ENCODE data around the gene C16orf89.
"Not testable (repeated sequence)": the region's sequence is repeated elsewhere in the genome, so short reads cannot be mapped to it uniquely, and the experiment has no call there.

C16orf89 gene

DNA sequence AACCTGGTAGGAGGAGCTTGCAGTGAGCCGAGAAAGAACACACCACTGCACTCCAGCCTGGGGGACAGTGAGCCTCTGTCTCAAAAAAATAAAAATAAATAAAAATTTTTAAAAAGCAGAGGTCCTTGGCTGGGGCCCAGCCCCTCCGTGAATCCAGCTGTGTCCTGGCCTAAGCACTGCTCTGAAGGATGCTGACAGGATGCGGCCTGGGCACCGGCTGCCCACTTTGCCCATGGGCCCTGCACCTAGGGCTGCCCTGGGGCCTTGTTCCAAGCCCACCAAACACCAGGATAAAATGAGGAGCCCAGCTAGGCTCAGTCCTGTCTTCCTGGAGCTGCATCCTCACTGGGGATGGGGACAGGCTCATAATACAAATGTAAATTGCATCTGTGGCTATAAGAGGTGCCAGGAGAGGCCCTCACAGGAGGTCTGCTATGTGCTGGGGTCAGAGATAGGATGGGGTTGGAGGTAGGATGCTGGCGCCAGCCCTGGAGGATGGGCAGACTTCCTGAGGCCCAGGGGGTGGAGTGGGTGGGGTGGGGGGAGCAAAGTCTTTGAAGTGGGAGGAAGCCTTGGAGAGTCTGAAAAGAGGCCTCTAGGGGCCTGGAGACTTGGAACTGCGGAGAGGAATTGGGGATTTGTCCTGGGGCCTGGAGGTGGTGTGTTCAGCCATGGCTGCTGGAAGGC lies 6.2 kb downstream of the C16orf89 start:
- no peak for DNase-seq

DNA sequence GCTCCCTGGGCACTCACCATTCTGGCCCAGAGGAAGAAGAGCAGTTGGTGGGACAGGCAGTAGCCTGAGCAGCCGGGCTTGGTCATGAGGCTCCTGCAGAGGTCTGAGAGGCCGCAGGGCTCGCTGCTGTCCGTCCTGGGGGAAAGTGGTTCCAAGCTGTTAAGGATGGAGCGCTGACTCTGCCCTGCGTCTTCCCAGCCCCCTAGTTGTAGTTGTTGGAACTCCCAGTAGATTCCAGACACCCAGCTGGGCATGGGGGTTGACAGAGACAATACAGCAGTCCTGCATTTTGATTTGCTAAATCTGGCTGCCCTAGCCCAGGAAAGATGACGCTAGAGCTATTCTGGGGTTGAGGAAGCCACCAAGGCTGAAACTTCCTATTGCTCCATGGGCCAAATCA lies 7.3 kb downstream of the C16orf89 start:
- DNase-seq, result no peak

DNA sequence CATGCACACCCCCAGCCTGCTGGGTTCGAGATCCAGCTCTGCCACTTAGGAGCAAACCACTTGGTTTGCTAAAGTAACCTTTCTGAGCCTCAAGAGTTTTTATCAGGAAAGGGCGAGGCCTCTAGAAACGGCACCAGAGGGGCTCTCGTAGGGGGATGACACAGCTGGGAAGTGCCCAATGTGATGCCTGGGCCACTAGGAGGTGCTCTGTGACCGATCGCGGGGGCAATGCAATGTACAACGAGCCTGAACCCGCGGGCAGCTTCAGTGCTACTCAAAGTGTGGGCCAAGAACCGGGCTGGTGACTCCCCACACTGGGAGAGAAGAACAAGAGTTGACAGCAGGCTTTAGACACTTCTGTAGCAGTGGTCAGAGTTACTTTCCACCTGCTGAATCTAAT lies 9.4 kb downstream of the C16orf89 start:
- DNase-seq, result peak; percentile 29

DNA sequence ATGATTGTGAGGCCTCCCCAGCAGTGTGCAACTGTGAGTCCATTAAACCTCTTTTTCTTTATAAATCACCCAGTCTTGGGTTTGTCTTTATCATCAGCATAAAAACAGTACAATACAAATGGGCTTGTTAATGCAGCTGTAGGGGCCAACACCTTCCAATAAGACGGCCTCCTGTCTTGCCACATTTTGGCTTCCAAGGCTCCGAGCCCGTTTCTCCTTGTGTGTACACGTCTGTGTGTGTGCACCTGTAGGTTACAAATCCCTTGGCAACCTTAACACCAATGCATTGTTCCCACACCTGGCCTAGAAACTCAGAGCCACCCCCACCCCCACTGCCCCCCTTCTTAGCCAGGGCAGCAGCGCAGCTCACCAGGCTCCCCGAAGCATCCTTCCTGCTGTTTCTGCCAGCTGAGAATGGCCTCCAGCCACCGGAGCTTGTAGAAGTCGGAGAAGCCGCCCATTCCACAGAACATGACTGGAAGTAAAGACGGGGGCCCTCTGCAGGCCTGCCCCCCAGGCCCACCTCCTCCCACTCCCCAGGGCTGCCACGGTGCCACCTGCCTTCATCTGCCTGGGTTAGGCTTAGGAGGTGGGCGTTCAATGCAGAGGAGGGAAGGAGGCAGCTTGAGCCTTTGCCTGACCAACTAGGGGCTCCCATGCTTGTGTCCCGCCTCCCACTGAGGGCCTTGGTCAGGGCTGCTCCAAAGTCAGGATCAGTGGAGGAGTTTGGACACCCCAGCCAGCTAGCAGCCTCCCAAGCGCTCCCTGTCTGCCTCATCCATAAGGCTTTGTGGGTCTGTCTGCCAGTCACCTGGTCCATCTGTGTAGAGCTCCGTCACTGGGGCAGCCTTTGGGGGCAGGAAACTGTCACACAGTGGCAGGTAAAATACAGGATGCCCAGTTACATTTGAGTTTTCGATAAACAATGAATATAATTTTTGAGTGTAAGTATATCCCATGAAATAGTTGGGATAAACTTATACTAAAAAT lies 10.6 kb downstream of the C16orf89 start:
- DNase-seq, result no peak

DNA sequence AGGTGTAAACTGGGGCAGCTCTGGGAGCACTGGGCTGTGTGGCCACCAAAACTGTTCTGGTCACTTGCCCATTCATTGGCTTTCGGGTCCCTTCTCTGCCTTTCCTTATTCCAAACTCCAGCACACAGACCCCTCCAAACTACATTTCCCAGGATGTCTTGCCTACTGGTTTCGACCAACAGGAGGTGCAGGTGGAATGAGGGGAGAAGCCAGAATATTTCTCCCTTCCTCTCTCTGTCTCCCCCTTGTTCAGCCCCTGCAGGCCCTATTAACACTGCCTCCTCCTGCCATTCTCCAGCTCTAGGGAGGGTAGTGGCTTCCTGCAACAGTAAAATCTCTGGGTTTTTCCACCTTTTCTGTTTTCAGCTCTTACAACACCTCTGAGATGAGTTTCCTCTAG lies 18.8 kb downstream of the C16orf89 start:
- DNase-seq, result no peak

DNA sequence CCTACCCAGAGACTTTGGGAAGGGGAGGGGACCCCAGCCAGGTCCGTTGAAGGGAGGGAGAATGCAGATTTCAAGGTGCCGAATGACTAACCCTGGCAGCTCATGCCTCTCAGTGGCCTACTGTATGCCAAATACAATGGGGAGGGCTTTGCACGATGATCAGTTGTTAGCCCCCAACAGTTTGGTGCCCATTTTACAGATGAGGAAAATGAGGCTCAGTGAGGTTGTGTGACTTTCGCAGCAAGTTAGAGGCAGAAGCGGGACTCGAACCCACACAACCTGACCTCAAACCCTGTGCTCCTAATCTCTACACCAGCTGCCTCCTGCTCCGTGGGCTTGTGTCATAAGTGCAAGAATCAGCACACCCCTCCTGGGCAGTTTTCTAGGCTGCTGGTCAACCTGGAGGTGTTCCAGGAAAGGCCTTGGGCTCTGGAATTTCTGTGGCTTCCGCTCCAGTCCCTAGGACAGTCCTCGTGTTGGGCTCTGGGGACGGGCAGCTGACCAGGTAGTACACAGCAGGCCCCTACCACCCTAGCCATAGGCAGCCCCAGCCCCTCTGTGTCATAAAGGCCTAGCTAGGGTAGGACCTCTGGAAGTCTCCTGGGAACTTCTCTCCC lies 20.1 kb downstream of the C16orf89 start:
- DNase-seq, result no peak

DNA sequence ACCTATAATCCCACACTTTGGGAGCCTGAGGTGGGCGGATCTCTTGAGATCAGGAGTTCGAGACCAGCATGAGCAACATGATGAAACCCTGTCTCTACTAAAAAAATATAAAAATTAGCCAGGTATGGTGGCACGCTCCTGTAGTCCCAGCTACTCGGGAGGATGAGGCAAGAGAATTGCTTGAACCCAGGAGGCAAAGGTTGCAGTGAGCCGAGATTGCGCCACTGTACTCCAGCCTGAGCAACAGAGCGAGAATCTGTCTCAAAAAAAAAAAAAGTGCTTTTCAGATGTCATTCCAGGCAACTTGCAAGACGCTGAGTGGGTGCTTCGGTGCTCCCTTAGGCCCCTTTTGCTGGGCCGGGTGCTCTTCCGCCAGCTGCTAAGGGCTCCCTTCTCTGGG lies 21.2 kb downstream of the C16orf89 start:
- DNase-seq, result not testable (repeated sequence)

DNA sequence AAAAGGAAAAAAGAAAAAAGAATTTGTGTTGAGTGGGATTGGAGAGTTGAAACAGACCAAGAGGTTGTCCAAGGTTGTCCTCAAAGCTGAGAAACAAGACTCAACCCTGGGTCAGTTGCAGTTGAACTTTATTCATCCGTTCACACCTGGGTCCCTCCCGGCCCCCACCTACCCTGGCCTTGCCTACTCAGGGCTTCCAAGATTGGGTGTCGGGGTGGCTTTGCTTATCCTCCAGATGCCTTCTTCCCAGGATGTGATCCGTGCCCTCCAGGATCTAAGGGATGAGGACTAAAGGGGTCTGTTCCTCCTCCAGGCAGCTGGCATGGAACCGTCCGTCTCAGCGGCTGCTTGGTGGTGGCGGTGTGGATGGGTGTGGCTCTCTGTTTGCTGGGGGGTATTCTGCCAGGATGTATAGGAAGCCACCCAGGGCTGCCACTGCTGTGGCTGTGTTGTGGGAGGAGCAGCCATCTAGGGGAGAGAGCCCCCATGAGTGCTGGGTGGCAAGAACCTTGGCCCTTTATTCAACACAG lies 21.7 kb downstream of the C16orf89 start:
- DNase-seq, result no peak

DNA sequence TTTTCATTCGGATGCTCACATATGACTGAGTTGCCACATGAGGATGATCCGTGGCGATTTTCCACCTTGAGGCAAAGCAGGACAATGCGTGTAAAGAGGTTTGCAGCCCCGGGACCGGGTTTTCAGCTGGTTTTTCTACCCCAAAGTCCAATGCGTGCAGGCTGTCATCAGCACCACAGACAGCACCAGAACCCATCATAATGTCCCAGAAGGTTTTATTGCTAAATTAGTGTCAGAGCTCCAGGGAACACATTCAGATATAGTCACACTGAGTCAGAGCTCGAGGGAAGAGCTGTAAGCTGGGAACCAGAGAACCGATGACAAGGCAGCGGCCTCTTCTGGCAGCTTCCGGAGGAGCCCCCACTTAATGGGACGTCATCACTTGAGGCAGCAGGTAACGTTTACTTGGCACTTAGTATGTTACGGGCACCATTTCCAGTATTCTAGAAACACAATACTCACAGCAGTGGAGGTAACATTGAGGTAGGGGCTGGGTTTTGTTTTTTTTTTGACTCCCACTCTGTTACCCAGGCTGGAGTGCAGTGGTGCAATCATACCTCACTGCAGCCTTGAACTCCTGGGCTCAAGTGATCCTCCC lies 23.1 kb downstream of the C16orf89 start:
- no peak for DNase-seq

DNA sequence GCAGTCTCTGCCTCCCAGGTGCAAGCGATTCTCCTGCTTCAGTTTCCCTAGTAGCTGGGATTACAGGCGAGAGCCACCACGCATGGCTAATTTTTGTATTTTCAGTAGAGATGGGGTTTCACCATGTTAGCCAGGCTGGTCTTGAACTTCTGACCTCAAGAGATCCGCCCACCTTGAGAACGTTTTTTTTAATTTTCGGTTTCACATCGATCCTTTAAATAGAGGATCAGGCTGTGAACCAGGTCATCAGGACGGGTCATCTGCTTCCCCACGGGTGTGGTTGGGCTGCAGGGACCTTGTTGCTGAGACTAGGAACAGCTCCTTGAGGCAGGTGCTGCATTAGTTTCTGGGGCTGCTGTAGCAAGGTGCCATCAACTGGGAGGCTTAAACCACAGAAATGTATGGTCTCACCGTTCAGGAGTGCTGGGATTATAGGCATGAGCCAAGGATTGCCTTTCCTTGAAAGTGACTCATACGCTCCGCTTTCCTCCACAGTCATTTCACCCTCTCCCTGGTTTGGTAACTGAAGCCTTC lies 24.1 kb downstream of the C16orf89 start:
- DNase-seq, result no peak

DNA sequence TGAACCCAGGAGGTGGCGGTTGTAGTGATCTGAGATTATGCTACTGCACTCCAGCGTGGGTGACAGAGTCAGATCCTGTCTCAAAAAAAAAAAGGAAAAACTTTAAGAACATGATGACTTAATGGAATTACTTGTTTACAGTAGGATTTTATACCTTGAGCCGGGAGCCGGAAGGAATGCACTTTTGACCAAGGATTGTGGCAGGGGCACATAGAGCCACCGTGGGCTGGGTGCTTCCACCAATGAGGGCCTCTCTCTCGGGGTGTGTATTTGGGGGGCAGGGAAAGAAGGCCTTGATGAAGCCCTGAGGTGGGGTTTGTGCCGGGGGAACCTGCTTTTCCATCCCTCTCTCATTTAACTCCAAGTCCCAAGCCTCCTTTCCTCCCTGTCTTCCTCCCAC lies 25.3 kb downstream of the C16orf89 start:
- no peak for DNase-seq

DNA sequence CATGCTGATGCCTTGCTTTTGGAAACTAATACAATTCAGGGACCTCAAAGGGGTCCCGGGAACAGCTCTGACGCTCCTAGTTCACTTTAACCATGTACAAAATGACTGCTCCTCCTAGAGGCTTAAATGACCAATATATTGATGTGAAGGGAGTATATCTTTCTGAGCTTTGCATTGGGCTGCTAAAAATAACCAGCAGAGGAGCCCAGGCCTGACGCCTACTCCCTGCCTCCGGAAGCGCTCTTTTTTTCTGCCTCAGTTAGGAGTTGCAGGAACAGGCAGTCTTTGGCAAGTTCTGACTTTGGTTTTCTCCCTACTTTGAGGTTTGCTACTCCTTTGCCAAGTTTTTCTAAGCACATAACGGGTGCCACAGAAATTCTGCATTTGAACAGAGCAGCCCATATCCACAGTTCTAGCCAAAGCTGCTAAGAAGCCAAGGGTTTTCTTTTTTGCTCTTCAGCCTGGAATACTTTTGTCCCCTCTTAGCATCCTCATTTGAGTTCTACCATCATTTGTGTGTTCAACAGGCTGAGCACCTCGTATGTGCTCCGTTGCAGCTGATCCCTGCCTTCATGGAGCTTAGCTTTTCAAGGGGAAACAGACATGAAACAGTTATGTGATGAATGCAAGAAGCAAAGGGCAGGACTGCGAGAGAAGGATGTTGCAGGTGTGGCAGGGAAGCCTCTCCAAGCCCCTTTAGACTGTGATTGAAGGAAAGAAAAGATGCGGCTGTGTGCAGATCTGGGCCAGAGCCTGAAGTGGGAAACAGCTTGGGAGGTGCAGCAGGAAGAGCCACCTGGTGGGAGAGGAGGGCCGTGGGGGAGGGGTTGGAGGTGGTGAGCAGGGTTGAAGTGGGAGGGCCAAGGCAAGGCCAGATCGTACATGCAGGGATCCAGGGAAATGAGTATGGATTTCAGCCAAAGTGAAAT lies 29.3 kb downstream of the C16orf89 start:
- DNase-seq, result no peak

DNA sequence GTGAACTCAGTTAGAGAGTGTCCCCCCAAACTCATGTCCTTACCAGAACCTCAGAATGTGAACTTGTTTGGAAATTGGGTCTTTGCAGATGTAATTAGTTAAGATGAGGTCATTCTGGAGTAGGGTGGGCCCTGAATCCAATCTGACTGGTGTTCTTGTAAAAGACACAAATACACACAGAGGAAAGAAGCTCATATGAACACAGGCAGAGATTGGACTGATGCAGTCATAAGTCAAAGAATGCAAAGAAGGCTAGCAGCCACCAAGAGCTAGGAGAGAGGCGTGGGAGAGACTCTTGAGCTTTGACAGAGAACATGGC lies 29.9 kb downstream of the C16orf89 start:
- no peak for DNase-seq

DNA sequence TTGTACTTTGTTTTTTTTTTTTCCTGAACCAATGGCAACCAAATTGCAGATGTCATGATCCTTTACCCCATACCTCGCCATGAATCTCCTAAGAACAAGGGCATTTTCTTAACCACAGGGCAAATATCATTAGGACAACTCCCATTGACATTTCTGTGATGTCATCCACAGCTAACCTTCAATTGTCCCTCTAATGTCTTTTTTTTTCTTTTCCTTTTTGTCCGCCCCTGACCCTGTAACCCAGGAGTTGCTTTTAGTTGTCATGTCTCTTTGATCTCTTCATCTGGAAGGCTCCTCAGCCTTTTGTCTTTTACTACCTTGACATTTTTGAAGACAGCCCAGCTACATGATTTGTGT lies 31.6 kb downstream of the C16orf89 start:
- no peak for DNase-seq

DNA sequence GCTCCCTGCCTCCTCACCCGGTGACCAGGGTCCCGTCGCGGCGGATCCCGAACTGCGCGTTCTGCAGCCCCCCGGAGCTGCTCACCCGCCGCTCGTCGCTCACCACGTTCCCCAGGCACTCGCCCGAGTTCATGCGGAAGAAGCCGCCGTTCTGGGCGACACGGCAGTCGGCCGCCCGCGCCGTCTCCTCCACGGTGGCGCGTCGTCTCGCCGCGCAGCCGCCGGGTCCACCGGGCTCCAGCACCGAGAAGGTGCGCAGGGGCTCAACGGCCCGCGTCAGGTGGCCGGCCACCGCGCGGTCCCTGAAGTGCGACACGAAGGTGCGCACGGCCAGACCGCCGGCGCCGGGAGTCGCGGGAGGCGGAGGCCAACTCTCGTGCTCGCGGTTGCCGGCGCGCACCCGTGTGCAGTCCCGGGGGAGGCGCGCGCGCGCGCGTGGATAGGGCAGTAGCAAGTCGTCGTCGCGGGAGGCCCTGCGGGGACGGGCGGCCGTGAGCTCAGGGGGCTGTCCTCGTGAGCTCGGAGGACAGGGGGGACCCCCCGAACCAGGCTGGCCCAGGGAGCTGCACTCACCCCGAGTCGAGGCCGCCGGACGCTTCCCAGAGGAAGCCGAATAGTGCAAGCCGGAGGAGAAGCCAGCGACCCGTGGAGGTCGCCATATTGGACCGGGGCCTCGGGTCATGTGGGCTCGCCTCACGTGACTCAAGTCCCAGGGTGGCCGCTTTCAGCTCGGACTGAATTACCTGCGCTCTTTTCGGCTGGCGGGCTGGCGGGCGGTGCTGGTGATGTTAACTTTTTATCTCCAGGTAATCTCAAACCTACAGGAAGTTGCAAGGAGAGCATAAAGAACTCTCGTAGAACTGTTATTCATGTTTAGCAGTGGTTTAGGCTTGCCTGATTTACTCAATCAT lies 32.2 kb downstream of the C16orf89 start, which contains the start of gene NAGPA:
NAGPA (minus strand) TSS at position 680 of the 911 bp plus-strand sequence; CDS start at position 659, 21 bp downstream.
- DNase-seq, result peak; percentile 80

DNA sequence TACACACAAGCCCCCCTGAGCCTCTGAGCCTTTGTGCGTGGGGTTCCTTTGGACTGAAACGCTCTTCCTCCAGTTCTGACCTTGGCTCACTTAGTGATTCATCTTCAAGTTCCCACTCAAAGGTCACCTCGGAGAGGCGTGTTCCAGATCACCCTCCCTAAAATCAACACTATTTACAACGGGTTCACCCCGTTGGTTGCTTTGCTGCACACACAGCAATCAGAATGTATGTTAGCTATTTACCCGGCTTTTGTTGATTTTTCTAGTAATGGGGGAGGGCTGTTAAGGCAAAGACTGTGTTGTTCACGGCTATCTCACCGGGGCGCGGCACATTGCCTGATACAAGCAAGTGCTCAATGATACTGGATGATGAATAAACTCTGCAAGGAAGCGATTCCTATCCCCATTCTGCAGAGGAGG lies 33.0 kb downstream of the C16orf89 start:
- DNase-seq, result no peak

DNA sequence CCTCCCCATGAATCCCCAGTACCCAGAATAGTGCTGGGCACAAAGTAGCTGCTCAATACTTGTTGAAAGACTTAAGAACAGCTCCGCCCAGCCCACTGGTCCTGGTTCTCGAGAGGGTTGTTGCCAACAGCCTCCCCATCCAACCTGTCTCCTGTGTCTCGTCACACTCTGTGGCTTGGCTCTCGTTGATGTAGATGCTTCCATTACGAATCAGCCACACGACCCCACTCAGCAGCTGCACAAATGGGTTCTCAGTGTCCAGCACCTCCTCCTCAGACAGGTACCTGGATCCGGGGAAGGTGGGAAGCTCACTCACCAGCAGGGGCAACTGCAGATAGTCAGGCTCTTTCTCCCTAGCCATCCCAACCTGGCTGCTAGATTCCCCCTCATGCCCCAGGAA lies 34.2 kb downstream of the C16orf89 start:
- DNase-seq, result no peak

DNA sequence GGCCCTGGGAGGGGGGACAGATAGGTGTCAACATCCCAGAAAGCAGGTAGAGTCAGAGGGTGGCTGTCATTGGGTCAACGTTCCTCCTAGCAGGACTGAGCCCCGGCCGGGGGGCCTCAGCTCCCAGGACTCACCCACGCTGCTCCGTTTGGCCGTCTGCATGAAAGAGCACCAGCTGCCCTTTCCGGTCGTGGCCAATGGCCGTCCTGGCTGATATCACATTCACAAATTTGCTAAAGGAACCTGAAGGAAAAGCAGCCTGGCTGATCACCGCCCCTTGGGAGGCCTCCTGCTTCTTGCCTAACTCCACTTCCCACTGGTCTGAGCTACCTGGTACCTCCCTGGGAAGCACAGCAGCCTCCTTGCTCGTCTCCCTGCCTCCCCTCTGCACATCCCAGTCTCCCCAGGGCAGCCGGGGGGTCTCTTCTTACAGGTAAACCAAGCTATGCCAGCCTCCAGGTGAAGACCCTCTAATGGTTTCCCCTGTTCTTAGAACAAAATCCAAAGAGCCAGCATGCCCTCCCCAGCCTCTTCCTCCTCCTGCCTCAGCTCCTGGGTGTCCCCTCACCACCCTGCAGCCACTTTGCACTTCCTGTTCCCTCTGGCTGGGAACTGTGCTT lies 35.4 kb downstream of the C16orf89 start:
- DNase-seq, result no peak

DNA sequence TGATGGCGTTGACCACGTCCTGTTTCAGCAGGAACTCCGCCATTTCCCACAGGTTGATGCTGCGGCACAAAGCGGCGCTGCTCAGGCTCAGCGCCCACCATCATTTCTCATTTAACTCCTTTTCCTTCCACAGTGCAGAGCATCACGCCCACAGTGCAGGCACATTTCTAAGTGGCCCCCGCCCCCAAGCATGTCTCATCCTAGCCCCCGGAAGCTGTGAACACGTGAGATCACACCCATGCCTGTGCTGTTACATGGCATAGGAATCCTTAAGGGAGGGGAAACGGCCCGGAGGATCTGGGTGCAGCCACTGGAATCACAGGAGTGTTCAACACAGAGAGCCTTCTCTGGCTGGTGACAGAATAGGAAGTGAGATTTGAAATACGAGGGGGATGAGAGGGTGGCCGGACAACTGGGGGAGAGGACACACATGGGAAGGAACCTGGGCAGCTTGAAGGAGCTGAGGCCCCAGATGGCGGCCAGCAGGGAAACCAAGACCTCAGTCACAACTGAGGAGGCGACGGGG lies 36.7 kb downstream of the C16orf89 start:
- no peak for DNase-seq
